Astrocyte (in vitro differentiated cells and primary cell): ENCODE measurements around the gene TMIGD2. TPM values are rescaled to one million over a fixed set of nuclear protein-coding genes. Genes with fewer than 3 reads are reported as not detected.

Source experiments
- DNase-seq: peaks from one replicate; pipeline ENCODE4 v3.0.0-alpha.2; 2010; ENCODE audit warnings: low read depth
- FAIRE-seq: peaks from 2 replicates; lab custom pipeline; 2011; peaks lifted over from hg19 to GRCh38; lab: Jason Lieb, UNC
- H2AFZ ChIP-seq: 2 replicates; pipeline ENCODE4 v1.6.0; 2012; ENCODE audit warnings: low read depth, low read length, inconsistent platforms
- H3K27ac ChIP-seq: 2 replicates; pipeline ENCODE4 v1.5.1; 2011; ENCODE audit warnings: low read depth, low read length, inconsistent platforms
- H3K27me3 ChIP-seq: 2 replicates; pipeline ENCODE4 v1.6.0; 2011; ENCODE audit warnings: low read length, inconsistent platforms; ENCODE audit not compliant: insufficient read depth
- H3K36me3 ChIP-seq: 2 replicates; pipeline ENCODE4 v1.5.1; 2011; ENCODE audit warnings: low read length, inconsistent platforms; ENCODE audit not compliant: insufficient read depth
- H3K4me1 ChIP-seq: 2 replicates; pipeline ENCODE4 v1.5.1; 2011; ENCODE audit warnings: low read length, inconsistent platforms; ENCODE audit not compliant: insufficient read depth
- H3K4me2 ChIP-seq: 2 replicates; pipeline ENCODE4 v1.6.0; 2012; ENCODE audit warnings: low read length, inconsistent platforms
- H3K4me3 ChIP-seq: 2 replicates; pipeline ENCODE4 v1.5.1; 2011; ENCODE audit warnings: low read depth, mild to moderate bottlenecking, low read length, inconsistent platforms; ENCODE audit not compliant: insufficient read depth
- H3K79me2 ChIP-seq: 2 replicates; pipeline ENCODE4 v1.6.0; 2012; ENCODE audit warnings: mild to moderate bottlenecking, low read length, inconsistent platforms; ENCODE audit not compliant: insufficient read depth
- H3K9ac ChIP-seq: 2 replicates; pipeline ENCODE4 v1.6.0; 2012; ENCODE audit warnings: mild to moderate bottlenecking, low read length, inconsistent platforms
- H3K9me3 ChIP-seq: 2 replicates; pipeline ENCODE4 v1.5.1; 2012; ENCODE audit warnings: low read depth, mild to moderate bottlenecking, low read length, inconsistent platforms; ENCODE audit not compliant: insufficient read depth
- H4K20me1 ChIP-seq: 2 replicates; pipeline ENCODE4 v1.6.0; 2012; ENCODE audit warnings: low read length, inconsistent platforms; ENCODE audit not compliant: insufficient read depth
- H3K27ac Mint-ChIP-seq: one replicate; pipeline ENCODE4 v1.8.0; 2021; ENCODE audit warnings: mild to moderate bottlenecking, mixed read lengths; ENCODE audit not compliant: unreplicated experiment
- H3K27me3 Mint-ChIP-seq: one replicate; pipeline ENCODE4 v1.8.0; 2021; ENCODE audit warnings: low read depth, mixed read lengths; ENCODE audit not compliant: unreplicated experiment
- H3K36me3 Mint-ChIP-seq: one replicate; pipeline ENCODE4 v1.8.0; 2021; ENCODE audit warnings: low read depth, mixed read lengths; ENCODE audit not compliant: unreplicated experiment
- H3K4me1 Mint-ChIP-seq: one replicate; pipeline ENCODE4 v1.8.0; 2021; ENCODE audit warnings: low read depth, mixed read lengths; ENCODE audit not compliant: unreplicated experiment
- H3K4me3 Mint-ChIP-seq: one replicate; pipeline ENCODE4 v1.8.0; 2021; ENCODE audit warnings: mild to moderate bottlenecking, moderate library complexity, mixed read lengths; ENCODE audit not compliant: unreplicated experiment
- H3K9me3 Mint-ChIP-seq: one replicate; pipeline ENCODE4 v1.8.0; 2021; ENCODE audit warnings: mild to moderate bottlenecking, mixed read lengths; ENCODE audit not compliant: unreplicated experiment
- EZH2 ChIP-seq: IDR thresholded peaks from 2 replicates; pipeline ENCODE4 v1.6.1; 2012; ENCODE audit warnings: mild to moderate bottlenecking, low read length, inconsistent platforms; ENCODE audit not compliant: insufficient read depth
- total RNA-seq: library from RNA; stranded (reverse); gene quantifications from 2 replicates; pipeline ENCODE4 v1.2.1, GENCODE V29; 2021
- TF ChIP-seq, protein P1 (sequence below): IDR thresholded peaks from 2 replicates; pipeline ENCODE4 v1.5.1; 2011; ENCODE audit warnings: low read depth, mild to moderate bottlenecking, inconsistent platforms, low read length, moderate library complexity; ENCODE audit not compliant: insufficient read depth

TMIGD2 gene
- total RNA-seq, 1 donor from 2014 or later: not detected

GRCh38 chr19:4298810-4299550 lies 3.2 kb downstream of the TMIGD2 start:
- no peaks in the 10 kb centered on the region for H3K36me3 ChIP-seq
- Mint-ChIP-seq H3K4me3 (no peak overlapping the region), H3K4me1 (peaks cover 2% of the 10 kb centered on the region), H3K27me3 (peaks cover 15% of the 10 kb centered on the region), H3K27ac (peak overlapping the region; percentile 47), H3K9me3 (no peaks in the 10 kb centered on the region), H3K36me3 (no peaks in the 10 kb centered on the region)
- no peak overlapping the region for H2AFZ ChIP-seq
- no peak overlapping the region for H3K27ac ChIP-seq
- H3K79me2 ChIP-seq: no peaks in the 10 kb centered on the region
- H4K20me1 ChIP-seq: no peaks in the 10 kb centered on the region
- peaks cover 9% of the 10 kb centered on the region for H3K27me3 ChIP-seq
- H3K9me3 ChIP-seq: no peaks in the 10 kb centered on the region
- TF ChIP-seq, protein P1, sequence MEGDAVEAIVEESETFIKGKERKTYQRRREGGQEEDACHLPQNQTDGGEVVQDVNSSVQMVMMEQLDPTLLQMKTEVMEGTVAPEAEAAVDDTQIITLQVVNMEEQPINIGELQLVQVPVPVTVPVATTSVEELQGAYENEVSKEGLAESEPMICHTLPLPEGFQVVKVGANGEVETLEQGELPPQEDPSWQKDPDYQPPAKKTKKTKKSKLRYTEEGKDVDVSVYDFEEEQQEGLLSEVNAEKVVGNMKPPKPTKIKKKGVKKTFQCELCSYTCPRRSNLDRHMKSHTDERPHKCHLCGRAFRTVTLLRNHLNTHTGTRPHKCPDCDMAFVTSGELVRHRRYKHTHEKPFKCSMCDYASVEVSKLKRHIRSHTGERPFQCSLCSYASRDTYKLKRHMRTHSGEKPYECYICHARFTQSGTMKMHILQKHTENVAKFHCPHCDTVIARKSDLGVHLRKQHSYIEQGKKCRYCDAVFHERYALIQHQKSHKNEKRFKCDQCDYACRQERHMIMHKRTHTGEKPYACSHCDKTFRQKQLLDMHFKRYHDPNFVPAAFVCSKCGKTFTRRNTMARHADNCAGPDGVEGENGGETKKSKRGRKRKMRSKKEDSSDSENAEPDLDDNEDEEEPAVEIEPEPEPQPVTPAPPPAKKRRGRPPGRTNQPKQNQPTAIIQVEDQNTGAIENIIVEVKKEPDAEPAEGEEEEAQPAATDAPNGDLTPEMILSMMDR: no peak
- TF ChIP-seq EZH2: no peak
- FAIRE-seq: no peak
- no peaks in the 10 kb centered on the region for H3K4me1 ChIP-seq
- H3K4me2 ChIP-seq: no peak overlapping the region
- no peak overlapping the region for H3K4me3 ChIP-seq
- H3K9ac ChIP-seq: no peak overlapping the region
- DNase-seq: no peak

DNA sequence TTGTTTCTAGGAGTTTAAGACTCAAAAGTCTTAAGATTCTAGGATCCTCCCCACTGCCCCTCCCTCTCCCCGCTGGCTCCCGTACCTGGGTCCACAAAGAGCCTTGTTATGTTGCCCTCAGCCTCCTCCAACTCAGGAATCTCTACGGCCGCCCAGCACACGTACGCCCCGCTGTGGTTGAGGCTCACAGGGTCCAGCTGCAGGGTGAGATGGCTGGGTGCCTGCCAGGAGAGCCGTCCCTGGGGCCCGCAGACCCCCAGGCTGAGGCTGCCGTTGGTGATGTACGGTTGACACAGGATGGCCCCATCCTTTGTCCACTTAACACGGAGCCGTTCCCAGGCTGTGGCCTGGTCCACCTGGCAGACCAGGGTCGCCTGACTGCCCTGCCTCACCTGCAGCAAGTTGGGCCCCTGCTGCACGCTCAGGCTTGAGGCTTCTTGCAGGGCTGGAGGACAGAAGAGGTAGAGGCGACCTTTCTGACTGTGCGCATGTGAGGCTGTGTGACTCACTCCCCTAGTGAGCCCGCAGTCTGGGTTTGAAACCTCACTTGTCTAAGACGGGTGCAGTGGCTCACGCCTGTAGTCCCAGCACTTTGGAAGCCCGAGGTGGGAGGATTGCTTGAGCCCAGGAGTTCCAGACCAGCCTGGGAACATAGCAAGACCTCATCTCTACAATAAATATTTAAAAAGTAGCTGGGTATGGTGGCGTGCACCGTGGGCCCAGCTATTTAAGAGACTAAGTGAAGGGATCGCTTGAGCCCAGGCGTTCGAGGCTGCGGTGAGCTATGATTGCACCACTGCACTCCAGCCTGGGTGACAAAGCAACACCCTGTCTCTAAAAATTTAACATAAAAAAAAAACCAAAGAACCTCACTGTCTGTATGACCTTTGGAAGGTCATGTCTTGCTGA lies 4.0 kb downstream of the TMIGD2 start:
- no peaks in the 10 kb centered on the region for H3K79me2 ChIP-seq
- Mint-ChIP-seq H3K9me3 (no peaks in the 10 kb centered on the region), H3K4me1 (peaks cover 2% of the 10 kb centered on the region), H3K4me3 (no peak overlapping the region), H3K36me3 (no peaks in the 10 kb centered on the region), H3K27me3 (peaks cover 15% of the 10 kb centered on the region), H3K27ac (no peak overlapping the region)
- no peak overlapping the region for H2AFZ ChIP-seq
- TF ChIP-seq, protein P1: no peak
- no peak for TF ChIP-seq EZH2
- H3K4me1 ChIP-seq: no peaks in the 10 kb centered on the region
- DNase-seq: peak; percentile 11
- H3K4me2 ChIP-seq: no peak overlapping the region
- no peak for FAIRE-seq
- no peak overlapping the region for H3K9ac ChIP-seq
- no peak overlapping the region for H3K27ac ChIP-seq
- H3K4me3 ChIP-seq: no peak overlapping the region
- no peaks in the 10 kb centered on the region for H4K20me1 ChIP-seq
- no peaks in the 10 kb centered on the region for H3K9me3 ChIP-seq
- H3K27me3 ChIP-seq: peaks cover 9% of the 10 kb centered on the region
- H3K36me3 ChIP-seq: no peaks in the 10 kb centered on the region
